Activated CD8-positive, alpha-beta memory T cell treated with anti-CD3 and anti-CD28 coated beads, Interleukin-2, amount 50 U/mL, for 24 hours (primary cell): Measurements from ENCODE around the gene IRF2BP1.
"Not testable (repeated sequence)": the region's sequence is repeated elsewhere in the genome, so short reads cannot be mapped to it uniquely, and the experiment has no call there.

Experiments used
- DNase-seq: peaks from one replicate; pipeline ENCODE4 v3.0.0-alpha.2; 2020; ENCODE audit errors: extremely low read depth

IRF2BP1 gene

GRCh38 chr19:45901912-45902650 lies 16.1 kb upstream of the IRF2BP1 start, which contains the start of gene MYPOP:
Gene MYPOP, minus strand, starts transcription at chr19:45902613. Its CDS starts 840 bp downstream, at chr19:45901773.
- DNase-seq = no peak

GRCh38 chr19:45901432-45901911 lies 15.5 kb upstream of the IRF2BP1 start:
- DNase-seq = no peak

GRCh38 chr19:45900738-45901431 lies 14.9 kb upstream of the IRF2BP1 start:
- no peak for DNase-seq

GRCh38 chr19:45899919-45900589 lies 14.1 kb upstream of the IRF2BP1 start:
- no peak for DNase-seq

- no peak for DNase-seq
Measured at GRCh38 chr19:45899253-45899652, 13.3 kb upstream of the IRF2BP1 start.

GRCh38 chr19:45897261-45897812 lies 11.4 kb upstream of the IRF2BP1 start:
- DNase-seq = no peak

- not testable (repeated sequence) for DNase-seq
Measured at GRCh38 chr19:45895983-45896599, 10.2 kb upstream of the IRF2BP1 start.

- DNase-seq = no peak
Measured at GRCh38 chr19:45895519-45895972, 9.6 kb upstream of the IRF2BP1 start.

- DNase-seq = no peak
Measured at GRCh38 chr19:45890877-45891276, 4.9 kb upstream of the IRF2BP1 start.

- no peak for DNase-seq
Measured at GRCh38 chr19:45889210-45889885, 3.4 kb upstream of the IRF2BP1 start.

GRCh38 chr19:45887200-45887710 lies 1.3 kb upstream of the IRF2BP1 start:
- DNase-seq = no peak

GRCh38 chr19:45886427-45887199 lies 672 bp upstream of the IRF2BP1 start:
- DNase-seq = peak; percentile 74

- no peak for DNase-seq
Measured at GRCh38 chr19:45884682-45885555, 1.0 kb downstream of the IRF2BP1 start.

GRCh38 chr19:45883881-45884681 lies 1.9 kb downstream of the IRF2BP1 start:
- DNase-seq = no peak

- DNase-seq = no peak
Measured at GRCh38 chr19:45883586-45883880, 2.4 kb downstream of the IRF2BP1 start.

- DNase-seq = peak; percentile 45
Measured at GRCh38 chr19:45882652-45883585, 3.0 kb downstream of the IRF2BP1 start.

- no peak for DNase-seq
Measured at GRCh38 chr19:45881909-45882528, 3.9 kb downstream of the IRF2BP1 start.
